Measurements from ENCODE around the gene AKR7A2. TPM values are rescaled to one million over a fixed set of nuclear protein-coding genes. Genes with fewer than 3 reads are reported as not detected.

Gene AKR7A2
- polyA plus RNA-seq, 3 donors = 19.5 to 117 (median 89.3) TPM

DNA sequence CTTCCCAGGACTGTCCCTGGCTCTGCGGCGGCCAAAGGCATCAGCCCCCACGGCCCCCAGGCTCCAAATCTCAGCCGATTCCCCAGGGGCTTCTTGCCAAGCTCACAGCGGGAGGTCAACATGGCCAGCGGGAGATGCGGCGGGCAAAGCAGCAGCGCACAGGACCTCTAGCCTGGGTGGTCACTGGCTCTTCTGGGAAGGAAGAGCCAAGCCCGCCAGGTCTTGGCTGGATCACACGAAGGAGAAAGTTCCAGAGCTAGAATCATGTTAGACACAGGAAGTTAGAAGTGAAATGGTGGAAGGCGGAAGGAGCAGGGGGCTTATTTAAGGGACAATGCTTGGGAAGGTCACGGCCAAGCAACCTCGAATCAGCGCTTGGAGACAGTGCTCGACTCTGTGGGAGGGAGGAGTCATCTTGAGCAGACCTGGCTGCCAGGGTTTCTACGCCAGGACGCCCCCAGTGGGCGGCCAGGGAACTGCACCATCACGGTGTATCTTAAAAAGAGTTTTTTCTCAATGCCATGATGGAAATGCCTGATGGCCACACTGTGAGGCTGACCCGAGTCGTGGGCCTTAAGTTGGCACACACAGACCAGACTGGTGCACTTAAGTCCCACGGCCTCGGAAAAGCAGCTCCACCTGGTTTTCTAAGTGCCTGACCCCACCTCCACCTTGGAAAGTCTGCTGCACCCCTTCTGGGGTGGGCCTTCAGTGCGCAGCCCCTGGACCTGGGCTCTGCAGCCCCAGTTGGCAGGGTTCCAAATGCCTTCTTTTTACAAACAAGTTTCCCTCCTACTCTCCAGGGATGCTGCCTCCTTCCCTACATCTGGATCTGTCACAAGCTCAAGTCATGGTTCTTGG is 29.5 kb upstream of the AKR7A2 start:
- peak; percentile 51 to 60 (median 58) for DNase-seq
- H2AFZ ChIP-seq (ENCODE audit: insufficient read depth, low read depth, low read length, poor library complexity, severe bottlenecking) = no peak overlapping the region
- intact Hi-C loops (cut with micrococcal nuclease) = loop anchor here in 1 of 2 donors (10.0 kb wide), 1 partner anchor 313 kb away; no protein-coding TSS in a partner anchor
- peaks cover 0 to 2% (median 0%) of the 10 kb centered on the region in 7 donors for H3K9me3 Mint-ChIP-seq
- no peak overlapping the region for H3K4me2 ChIP-seq (replicated peaks; ENCODE audit: extremely low read depth, low read length, poor library complexity, severe bottlenecking)
- peak overlapping the region in 5 of 7 donors; percentile 7 to 82 (median 66) for H3K27ac Mint-ChIP-seq
- no peak overlapping the region for H3K4me3 ChIP-seq (replicated peaks in 1 of 3; ENCODE audit: low read depth in 2 of 3, low read length in 3 of 3)
- 72% methylated on average over 23 of the region's 25 CpGs for WGBS (ENCODE audit: insufficient coverage)
- TF ChIP-seq CTCF (IDR thresholded peaks at IDR 0.05) = peak; percentile 99
- no peak overlapping the region for H3K4me3 Mint-ChIP-seq
- H3K9ac ChIP-seq (ENCODE audit: insufficient read depth, low read length, poor library complexity, severe bottlenecking) = no peak overlapping the region
- no peak overlapping the region for H3K27ac ChIP-seq (ENCODE audit: low read depth in 1 of 2, low read length in 2 of 2)
- no peaks in the 10 kb centered on the region for H3K9me3 ChIP-seq (replicated peaks in 1 of 2; ENCODE audit: control insufficient read depth in 1 of 2, insufficient read depth in 1 of 2, low read length in 2 of 2)
- H3K4me1 ChIP-seq (ENCODE audit: control insufficient read depth in 1 of 2, insufficient read depth in 2 of 2, low read length in 2 of 2) = peaks cover 8 to 11% of the 10 kb centered on the region in 2 donors
- no peaks in the 10 kb centered on the region for H3K27me3 ChIP-seq (ENCODE audit: control insufficient read depth in 2 of 2, insufficient read depth in 2 of 2, low read length in 2 of 2)
- H3K79me2 ChIP-seq (ENCODE audit: insufficient read depth, low read length) = no peaks in the 10 kb centered on the region
- H3K36me3 Mint-ChIP-seq = peaks cover 72 to 90% of the 10 kb centered on the region in 2 donors
- H4K20me1 ChIP-seq (ENCODE audit: insufficient read depth, low read length) = peaks cover 69% of the 10 kb centered on the region
- H3K4me1 Mint-ChIP-seq = peaks cover 9% of the 10 kb centered on the region
- H3K27me3 Mint-ChIP-seq (ENCODE audit: low read depth in 3 of 3) = no peaks in the 10 kb centered on the region
- peaks cover 60 to 82% of the 10 kb centered on the region in 2 donors for H3K36me3 ChIP-seq (replicated peaks in 1 of 2; ENCODE audit: control insufficient read depth in 1 of 2, insufficient read depth in 2 of 2, low read length in 2 of 2)

DNA sequence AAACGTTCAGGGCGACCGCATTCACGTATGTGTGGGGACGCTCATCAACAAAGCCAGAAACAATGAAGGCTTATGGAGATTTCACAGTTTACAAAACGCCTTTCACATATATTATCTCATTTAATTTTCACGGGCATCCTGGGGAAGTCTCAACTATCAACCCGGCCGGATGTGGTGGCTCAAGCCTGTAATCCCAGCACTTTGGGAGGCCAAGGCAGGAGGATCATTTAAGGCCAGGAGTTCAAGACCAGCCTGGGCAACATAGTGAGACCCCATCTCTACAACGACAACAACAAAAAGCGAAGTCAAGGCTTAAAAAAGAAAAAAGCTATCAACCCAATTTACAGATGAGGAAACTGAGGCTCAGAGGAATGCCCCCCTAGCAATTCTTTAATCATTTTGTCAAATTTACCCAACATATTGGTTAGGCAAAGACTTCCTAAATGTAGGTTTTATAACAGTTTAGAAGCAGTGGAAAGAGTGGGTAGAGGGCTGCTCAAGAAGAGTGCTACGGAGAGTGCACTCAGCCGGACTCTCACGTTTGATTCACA is 28.5 kb upstream of the AKR7A2 start:
- Histone ChIP-seq H3K36me3 (replicated peaks in 1 of 2; ENCODE audit: control insufficient read depth in 1 of 2, insufficient read depth in 2 of 2, low read length in 2 of 2) (peaks cover 57 to 80% of the 10 kb centered on the region in 2 donors), H3K4me3 (replicated peaks in 1 of 3; ENCODE audit: low read depth in 2 of 3, low read length in 3 of 3) (no peak overlapping the region)
- no peaks in the 10 kb centered on the region for H3K27me3 Mint-ChIP-seq (ENCODE audit: low read depth in 3 of 3)

More for the DNA sequence above, 28.5 kb upstream of the AKR7A2 start:
- Histone ChIP-seq H3K9me3 (replicated peaks in 1 of 2; ENCODE audit: control insufficient read depth in 1 of 2, insufficient read depth in 1 of 2, low read length in 2 of 2) (no peaks in the 10 kb centered on the region), H3K27me3 (ENCODE audit: control insufficient read depth in 2 of 2, insufficient read depth in 2 of 2, low read length in 2 of 2) (no peaks in the 10 kb centered on the region), H2AFZ (ENCODE audit: insufficient read depth, low read depth, low read length, poor library complexity, severe bottlenecking) (no peak overlapping the region), H3K27ac (ENCODE audit: low read depth in 1 of 2, low read length in 2 of 2) (no peak overlapping the region), H3K4me1 (ENCODE audit: control insufficient read depth in 1 of 2, insufficient read depth in 2 of 2, low read length in 2 of 2) (peaks cover under 1 to 2% of the 10 kb centered on the region in 2 donors), H3K9ac (ENCODE audit: insufficient read depth, low read length, poor library complexity, severe bottlenecking) (no peak overlapping the region), H3K79me2 (ENCODE audit: insufficient read depth, low read length) (no peaks in the 10 kb centered on the region), H4K20me1 (ENCODE audit: insufficient read depth, low read length) (peaks cover 70% of the 10 kb centered on the region), H3K4me2 (replicated peaks; ENCODE audit: extremely low read depth, low read length, poor library complexity, severe bottlenecking) (no peak overlapping the region)
- no peak for DNase-seq
- intact Hi-C loops (cut with micrococcal nuclease) = loop anchor here in 1 of 2 donors (10.0 kb wide), 1 partner anchor 314 kb away; no protein-coding TSS in a partner anchor
- Mint-ChIP-seq H3K36me3 (peaks cover 67 to 88% of the 10 kb centered on the region in 2 donors), H3K4me3 (no peak overlapping the region), H3K27ac (peak overlapping the region in 2 of 7 donors; percentile 56 to 68), H3K4me1 (no peaks in the 10 kb centered on the region), H3K9me3 (peaks cover 0 to 3% (median 0%) of the 10 kb centered on the region in 7 donors)
- TF ChIP-seq CTCF (IDR thresholded peaks at IDR 0.05) = no peak
- 92% methylated on average over 7 of the region's 14 CpGs for WGBS (ENCODE audit: insufficient coverage)
